Ishikawa (cell line): ENCODE measurements around the gene TMEM87B.

Experiments
- CEBPB ChIP-seq: IDR thresholded peaks from 2 replicates; pipeline ENCODE4 v1.6.1; 2012
- EGR1 ChIP-seq: IDR thresholded peaks from 2 replicates; pipeline ENCODE4 v1.6.1; 2012
- EP300 ChIP-seq: IDR thresholded peaks from 2 replicates; pipeline ENCODE4 v1.6.1; 2012; ENCODE audit warnings: borderline replicate concordance
- FOXM1 ChIP-seq: IDR thresholded peaks from 2 replicates; pipeline ENCODE4 v1.6.1; 2012; ENCODE audit warnings: low read depth, borderline replicate concordance
- MAX ChIP-seq: IDR thresholded peaks from 2 replicates; pipeline ENCODE4 v1.6.1; 2012
- REST ChIP-seq: IDR thresholded peaks from 2 replicates; pipeline ENCODE4 v1.6.1; 2012; ENCODE audit warnings: low read depth, mild to moderate bottlenecking
- TAF1 ChIP-seq: IDR thresholded peaks from 2 replicates; pipeline ENCODE4 v1.6.1; 2012; ENCODE audit warnings: low read depth, mild to moderate bottlenecking
- TEAD4 ChIP-seq: IDR thresholded peaks from 2 replicates; pipeline ENCODE4 v1.6.1; 2012
- YY1 ChIP-seq: IDR thresholded peaks from 2 replicates; pipeline ENCODE4 v1.6.1; 2012; ENCODE audit warnings: low read depth

- TF ChIP-seq REST (no peak), EP300 (no peak), CEBPB (no peak), EGR1 (no peak), FOXM1 (no peak), MAX (no peak), YY1 (no peak), TAF1 (no peak), TEAD4 (no peak)
Measured at GRCh38 chr2:112032224-112032586, 22.9 kb upstream of the TMEM87B start.
